Cardiac muscle cell (in vitro differentiated cells and primary cell): ENCODE measurements around the gene ZNF280A. TPM values are rescaled to one million over a fixed set of nuclear protein-coding genes. Genes with fewer than 3 reads are reported as not detected.
"Not testable (repeated sequence)": the region's sequence is repeated elsewhere in the genome, so short reads cannot be mapped to it uniquely, and the experiment has no call there.

Source experiments
- DNase-seq, 2 donors: peaks; one replicate each; pipeline versions ENCODE4 v3.0.0 to v3.0.0-alpha.2; 2010 to 2017; ENCODE audit warnings: low read depth in 1 of 2, low spot score in 1 of 2
- H3K27ac ChIP-seq: fragments of 200-600 bp; sonication (generic); 2 replicates; pipeline ENCODE4 v1.5.1; 2016
- H3K27me3 ChIP-seq: fragments of 200-600 bp; sonication (generic); 2 replicates; pipeline ENCODE4 v1.6.0; 2016; ENCODE audit warnings: control low read depth
- H3K36me3 ChIP-seq: fragments of 200-600 bp; sonication (generic); 2 replicates; pipeline ENCODE4 v1.5.1; 2016; ENCODE audit warnings: control low read depth
- H3K4me1 ChIP-seq: fragments of 200-600 bp; sonication (generic); 2 replicates; pipeline ENCODE4 v1.8.1; 2017; ENCODE audit warnings: low read depth, mild to moderate bottlenecking, mixed run types
- H3K4me3 ChIP-seq: fragments of 200-600 bp; sonication (generic); 2 replicates; pipeline ENCODE4 v1.5.1; 2016; ENCODE audit warnings: mild to moderate bottlenecking
- H3K9me3 ChIP-seq: fragments of 200-600 bp; sonication (generic); 2 replicates; pipeline ENCODE4 v1.5.1; 2017; ENCODE audit warnings: low read depth, mild to moderate bottlenecking, control low read depth
- polyA plus RNA-seq: library from polyadenylated mRNA; unstranded; fragments of >200 nt; fragmentation: Nextera tagmentation; extraction: Ambion mirVana; gene quantifications from 2 replicates; pipeline ENCODE4 v1.2.1, GENCODE V29; 2016
- total RNA-seq: library from RNA; depleted of rRNA; stranded (reverse); fragments of >200 nt; gene quantifications from 2 replicates; pipeline ENCODE4 v1.2.3, GENCODE V29; 2016
- TF ChIP-seq, protein P1 (sequence below): IDR thresholded peaks from 2 replicates; pipeline ENCODE4 v1.5.1; 2012; ENCODE audit warnings: low read depth, mild to moderate bottlenecking, low read length

The ZNF280A gene
- total and polyA plus RNA-seq, 2 experiments from 2014 or later: not detected

DNA sequence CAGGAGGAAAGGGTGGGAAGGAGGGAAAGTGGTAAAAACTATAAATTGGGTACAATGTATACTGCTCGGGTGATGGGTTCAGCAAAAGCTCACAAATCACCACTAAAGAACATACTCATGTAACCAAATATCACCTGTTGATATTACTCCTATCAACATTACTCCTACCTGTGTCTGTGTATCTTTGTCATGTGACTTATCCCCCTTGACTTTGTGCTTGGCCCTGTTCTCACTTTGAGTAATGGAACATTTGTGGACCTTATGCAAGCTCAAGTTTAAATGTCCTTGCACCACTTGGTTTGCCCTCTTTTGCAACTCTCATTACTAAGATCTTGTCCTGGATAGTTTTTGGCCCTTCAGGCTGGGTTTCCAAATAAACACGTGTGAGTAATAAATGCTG is 50.5 kb downstream of the ZNF280A start:
- Histone ChIP-seq H3K27me3 (no peaks in the 10 kb centered on the region), H3K36me3 (no peaks in the 10 kb centered on the region), H3K27ac (no peak overlapping the region), H3K4me3 (no peak overlapping the region), H3K9me3 (no peaks in the 10 kb centered on the region), H3K4me1 (no peaks in the 10 kb centered on the region)
- TF ChIP-seq, protein P1, sequence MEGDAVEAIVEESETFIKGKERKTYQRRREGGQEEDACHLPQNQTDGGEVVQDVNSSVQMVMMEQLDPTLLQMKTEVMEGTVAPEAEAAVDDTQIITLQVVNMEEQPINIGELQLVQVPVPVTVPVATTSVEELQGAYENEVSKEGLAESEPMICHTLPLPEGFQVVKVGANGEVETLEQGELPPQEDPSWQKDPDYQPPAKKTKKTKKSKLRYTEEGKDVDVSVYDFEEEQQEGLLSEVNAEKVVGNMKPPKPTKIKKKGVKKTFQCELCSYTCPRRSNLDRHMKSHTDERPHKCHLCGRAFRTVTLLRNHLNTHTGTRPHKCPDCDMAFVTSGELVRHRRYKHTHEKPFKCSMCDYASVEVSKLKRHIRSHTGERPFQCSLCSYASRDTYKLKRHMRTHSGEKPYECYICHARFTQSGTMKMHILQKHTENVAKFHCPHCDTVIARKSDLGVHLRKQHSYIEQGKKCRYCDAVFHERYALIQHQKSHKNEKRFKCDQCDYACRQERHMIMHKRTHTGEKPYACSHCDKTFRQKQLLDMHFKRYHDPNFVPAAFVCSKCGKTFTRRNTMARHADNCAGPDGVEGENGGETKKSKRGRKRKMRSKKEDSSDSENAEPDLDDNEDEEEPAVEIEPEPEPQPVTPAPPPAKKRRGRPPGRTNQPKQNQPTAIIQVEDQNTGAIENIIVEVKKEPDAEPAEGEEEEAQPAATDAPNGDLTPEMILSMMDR: no peak
- DNase-seq: no peak

DNA sequence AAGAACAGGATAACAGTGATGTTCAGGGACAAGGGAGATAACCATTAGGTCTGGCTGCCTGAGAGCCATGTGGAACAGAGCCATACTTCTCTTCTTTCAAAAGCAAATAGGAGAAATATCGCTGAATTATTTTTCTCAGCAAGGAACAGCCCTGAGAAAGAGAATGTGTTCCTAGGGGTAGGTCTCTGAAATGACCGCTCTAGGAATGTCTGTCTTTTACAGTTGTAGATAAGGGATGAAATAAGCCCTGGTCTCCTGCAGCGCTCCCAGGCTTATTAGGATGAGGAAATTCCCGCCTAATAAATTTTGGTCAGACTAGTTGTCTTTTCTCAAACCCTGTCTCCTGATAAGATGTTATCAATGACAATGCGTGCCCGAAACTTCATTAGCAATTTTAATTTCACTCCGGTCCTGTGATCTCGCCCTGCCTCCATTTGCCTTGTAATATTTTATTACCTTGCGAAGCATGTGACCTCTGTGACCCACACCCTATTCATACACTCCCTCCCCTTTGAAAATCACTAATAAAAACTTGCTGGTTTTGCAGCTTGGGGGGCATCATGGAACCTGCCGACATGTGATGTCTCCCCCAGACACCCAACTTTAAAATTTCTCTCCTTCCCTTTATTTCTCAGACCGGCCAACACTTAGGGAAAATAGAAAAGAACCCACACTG is 51.1 kb downstream of the ZNF280A start:
- H3K27ac ChIP-seq, H3K27me3 ChIP-seq, H3K4me1 ChIP-seq, DNase-seq, H3K4me3 ChIP-seq, H3K36me3 ChIP-seq, H3K9me3 ChIP-seq: not testable (repeated sequence)

DNA sequence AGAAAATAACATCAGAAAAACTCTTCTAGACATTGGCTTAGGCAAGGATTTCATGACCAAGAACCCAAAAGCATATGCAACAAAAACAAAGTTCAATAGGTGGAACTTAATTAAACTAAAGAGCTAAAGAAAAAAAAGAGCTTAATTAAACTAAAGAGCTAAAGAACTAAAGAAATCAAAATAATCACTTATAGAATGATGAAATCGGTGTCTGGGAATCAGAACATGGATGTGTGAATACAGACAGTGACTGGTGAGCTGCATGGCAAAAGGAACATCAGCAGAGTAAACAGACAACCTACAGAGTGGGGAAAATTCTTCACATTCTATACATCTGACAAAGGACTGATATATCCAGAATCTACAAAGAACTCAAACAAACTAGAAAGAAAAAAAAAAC is 53.0 kb downstream of the ZNF280A start:
- no peak overlapping the region for H3K27ac ChIP-seq
- no peaks in the 10 kb centered on the region for H3K27me3 ChIP-seq
- TF ChIP-seq, protein P1: no peak
- no peaks in the 10 kb centered on the region for H3K4me1 ChIP-seq
- H3K36me3 ChIP-seq: no peaks in the 10 kb centered on the region
- no peak for DNase-seq
- H3K9me3 ChIP-seq: no peaks in the 10 kb centered on the region
- no peak overlapping the region for H3K4me3 ChIP-seq

DNA sequence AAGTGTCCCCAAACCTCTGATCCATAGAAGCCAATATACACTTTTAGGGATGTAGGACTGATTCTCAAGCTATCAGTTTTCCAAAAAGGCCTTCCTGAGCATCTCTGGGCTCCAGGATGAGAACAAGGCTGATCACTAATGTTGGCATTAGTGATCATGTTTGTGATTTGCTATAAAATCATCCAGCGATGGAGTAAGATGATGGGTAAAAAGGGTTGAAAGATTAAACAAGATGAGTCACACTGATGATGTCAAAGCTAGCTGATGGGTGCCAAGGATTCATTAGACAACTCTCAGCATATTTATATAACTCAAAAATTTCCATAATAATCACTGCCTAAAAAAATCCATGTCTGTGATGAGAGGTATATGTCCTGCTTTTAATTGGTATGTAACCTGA is 54.3 kb downstream of the ZNF280A start:
- Histone ChIP-seq H3K4me1 (no peaks in the 10 kb centered on the region), H3K9me3 (no peaks in the 10 kb centered on the region), H3K27ac (no peak overlapping the region), H3K27me3 (no peaks in the 10 kb centered on the region), H3K36me3 (no peaks in the 10 kb centered on the region), H3K4me3 (no peak overlapping the region)
- TF ChIP-seq, protein P1: no peak
- DNase-seq: peak in 1 of 2 donors; percentile 6

DNA sequence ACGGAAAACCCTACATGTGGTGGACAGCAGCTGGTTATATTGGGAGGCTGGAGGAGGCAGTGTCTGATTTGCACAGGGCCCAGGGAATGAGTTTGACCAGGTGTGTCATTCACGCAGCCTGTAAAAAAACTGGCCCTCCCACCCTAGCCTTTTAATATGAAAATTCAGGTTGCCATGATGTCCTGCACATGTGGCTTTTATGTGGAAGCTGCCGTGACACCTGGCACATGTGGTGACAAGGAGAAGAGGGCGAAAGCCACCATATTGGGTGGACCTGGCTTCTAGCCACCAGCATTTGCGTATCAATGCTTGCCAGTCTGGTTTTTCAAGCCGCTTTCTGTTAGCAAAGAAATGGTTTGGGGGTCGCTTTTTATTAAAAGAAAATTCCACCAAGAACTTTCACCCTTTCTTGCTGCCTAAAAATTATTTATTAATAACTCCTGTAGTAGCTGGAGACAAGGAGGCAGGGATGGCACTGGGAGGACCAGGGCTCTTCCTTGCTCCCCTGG is 54.9 kb downstream of the ZNF280A start:
- TF ChIP-seq, protein P1: no peak
- H3K4me1 ChIP-seq: no peaks in the 10 kb centered on the region
- H3K36me3 ChIP-seq: no peaks in the 10 kb centered on the region
- H3K27ac ChIP-seq: no peak overlapping the region
- no peaks in the 10 kb centered on the region for H3K9me3 ChIP-seq
- H3K4me3 ChIP-seq: no peak overlapping the region
- H3K27me3 ChIP-seq: no peaks in the 10 kb centered on the region
- DNase-seq: no peak

DNA sequence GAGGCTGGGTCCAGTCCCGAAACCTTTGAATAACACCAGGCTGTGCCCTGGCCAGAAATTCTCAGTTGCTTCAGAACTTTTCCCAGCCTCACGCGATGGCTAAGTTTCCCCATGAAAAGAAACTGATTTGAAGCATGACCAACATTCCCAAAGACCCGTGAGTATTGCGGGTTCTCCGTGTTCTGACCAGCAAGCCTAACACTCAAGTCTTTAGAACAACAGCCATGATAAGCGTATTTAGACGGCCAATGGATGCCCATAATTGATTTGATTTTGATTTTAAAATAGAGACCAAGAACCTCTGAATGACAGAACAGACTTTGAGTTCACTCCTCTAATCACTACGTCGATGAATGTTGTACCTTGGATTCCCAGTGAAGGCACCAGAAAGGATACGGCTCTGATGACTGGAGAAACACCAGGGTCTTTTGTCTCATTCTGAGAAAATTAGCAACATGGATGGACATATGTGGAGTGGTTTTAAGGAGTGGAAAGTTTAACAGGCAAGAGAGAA is 55.5 kb downstream of the ZNF280A start:
- Histone ChIP-seq H3K4me1 (no peaks in the 10 kb centered on the region), H3K4me3 (no peak overlapping the region), H3K27ac (no peak overlapping the region), H3K9me3 (no peaks in the 10 kb centered on the region), H3K36me3 (no peaks in the 10 kb centered on the region), H3K27me3 (no peaks in the 10 kb centered on the region)
- TF ChIP-seq, protein P1: no peak
- DNase-seq: no peak
